Loucy (cell line): Measurements from ENCODE around the gene DOP1A.

Source experiments
- CTCF ChIP-seq: fragments of 200-600 bp; sonication (generic); conservative IDR thresholded peaks from 2 replicates; pipeline ENCODE4 v1.5.1; 2014; ENCODE audit warnings: mild to moderate bottlenecking, antibody characterized with exemption, low read length
- EZH2phosphoT487 ChIP-seq: fragments of 200-600 bp; IDR thresholded peaks from 2 replicates; pipeline ENCODE4 v1.6.1; 2018; ENCODE audit warnings: antibody characterized with exemption, mild to moderate bottlenecking, moderate library complexity, borderline replicate concordance

- no peak for TF ChIP-seq CTCF
- no peak for TF ChIP-seq EZH2phosphoT487
Observed at GRCh38 chr6:83038246-83038645, 29.2 kb upstream of the DOP1A start.
